GM18868 (cell line): ENCODE data around the gene PKHD1.
A peak's percentile ranks its signal among the peaks of the same experiment; 100 is the strongest.

Experiments
- ATAC-seq: cut with Tn5 transposase; IDR thresholded peaks from one replicate; pipeline ENCODE4 v1.9.1; 2021; ENCODE audit warnings: mild to moderate bottlenecking, moderate library complexity; ENCODE audit not compliant: unreplicated experiment

Gene PKHD1

GRCh38 chr6:51571168-51571567 lies 516.2 kb downstream of the PKHD1 start:
- no peak for ATAC-seq

DNA sequence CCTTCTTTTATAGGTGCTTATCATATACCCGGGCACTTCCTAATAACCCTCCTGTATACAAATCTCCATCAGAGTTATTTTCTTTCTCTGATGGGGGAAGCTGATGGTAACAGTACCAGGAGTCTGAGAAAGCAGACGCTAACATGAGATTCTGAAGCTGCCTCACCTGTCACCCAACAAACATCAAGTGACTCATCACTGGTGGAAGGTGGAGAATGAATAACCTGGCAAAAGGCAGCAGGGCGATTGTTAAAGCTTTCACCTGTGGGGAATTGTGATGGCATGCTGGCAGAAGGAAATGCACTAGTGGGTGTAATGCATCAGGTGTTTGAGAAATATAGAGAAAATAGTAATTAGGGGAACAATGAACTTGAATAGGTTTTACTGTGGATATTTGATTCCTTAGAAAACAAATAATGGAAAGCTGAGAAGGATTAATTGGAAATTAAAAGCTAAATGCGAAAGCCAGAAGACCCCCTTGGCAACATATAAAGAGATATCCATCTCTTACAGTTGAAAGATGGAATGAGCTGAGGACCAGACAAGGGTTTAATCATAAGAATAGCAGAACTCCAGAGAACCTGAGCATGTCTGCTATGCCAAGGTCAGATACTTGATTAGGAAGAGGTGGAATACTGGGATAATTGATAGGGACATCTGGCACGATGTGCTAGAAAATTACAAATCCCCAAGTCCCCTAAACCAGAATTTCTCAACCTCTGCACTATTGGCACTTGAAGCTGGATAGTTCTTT lies 517.1 kb downstream of the PKHD1 start:
- ATAC-seq, result no peak

GRCh38 chr6:51569594-51569993 lies 517.8 kb downstream of the PKHD1 start:
- peak; percentile 67 for ATAC-seq

DNA sequence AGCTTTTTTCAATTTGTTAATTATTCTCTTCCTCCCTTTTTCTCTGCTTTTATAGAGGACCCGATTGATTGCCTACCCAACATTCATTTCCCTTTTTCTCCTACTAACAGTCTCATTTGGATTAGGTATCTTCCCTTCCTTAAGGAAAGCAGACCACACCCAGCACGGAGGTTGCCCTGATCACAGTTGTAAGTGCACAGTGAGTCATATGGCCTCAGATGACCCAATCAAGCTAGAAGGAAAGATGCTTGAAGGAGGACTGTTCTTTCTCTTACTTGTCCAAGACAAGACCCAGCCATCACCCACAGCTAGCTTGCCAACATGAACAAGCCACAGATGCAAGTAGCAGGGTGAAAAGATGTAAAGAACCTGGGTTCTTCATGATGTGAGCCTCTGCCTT lies 518.6 kb downstream of the PKHD1 start:
- no peak for ATAC-seq

DNA sequence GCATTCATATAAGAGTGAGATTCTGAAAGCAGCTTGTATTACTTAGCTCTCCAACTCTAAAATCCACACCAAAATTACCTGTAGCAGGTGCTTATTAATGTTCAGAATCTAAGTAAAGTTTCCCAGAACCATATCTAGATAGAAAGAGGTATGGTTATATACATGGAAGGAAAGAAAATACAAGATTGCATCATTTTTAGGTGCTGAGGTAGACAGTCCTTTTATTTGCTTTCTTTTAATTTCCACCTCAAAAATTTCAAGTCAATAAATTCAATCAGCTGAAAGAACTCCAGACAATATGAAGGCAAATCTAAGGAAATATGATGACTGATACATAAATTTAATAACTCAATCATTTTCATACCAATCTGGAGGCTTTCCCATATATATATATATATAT lies 521.9 kb downstream of the PKHD1 start:
- no peak for ATAC-seq
